ENCODE results near the gene PAK1IP1.
"Not testable (repeated sequence)": the region's sequence is repeated elsewhere in the genome, so short reads cannot be mapped to it uniquely, and the experiment has no call there.

The PAK1IP1 gene

GRCh38 chr6:10692965-10693538 lies 1.7 kb upstream of the PAK1IP1 start:
- DNase-seq (ENCODE audit: low read depth): no peak

GRCh38 chr6:10695086-10695657 lies 400 bp downstream of the PAK1IP1 start:
- no peak for DNase-seq (ENCODE audit: low read depth)

- DNase-seq (ENCODE audit: low read depth): no peak
Measured at GRCh38 chr6:10696655-10697054, 1.9 kb downstream of the PAK1IP1 start.

GRCh38 chr6:10713962-10714361 lies 19.2 kb downstream of the PAK1IP1 start:
- no peak for DNase-seq (ENCODE audit: low read depth)

- no peak for DNase-seq (ENCODE audit: low read depth)
Measured at GRCh38 chr6:10719296-10719963, 24.7 kb downstream of the PAK1IP1 start.

GRCh38 chr6:10719964-10720264 lies 25.1 kb downstream of the PAK1IP1 start:
- no peak for DNase-seq (ENCODE audit: low read depth)

GRCh38 chr6:10720265-10720959 lies 25.6 kb downstream of the PAK1IP1 start:
- no peak for DNase-seq (ENCODE audit: low read depth)

- not testable (repeated sequence) for DNase-seq (ENCODE audit: low read depth)
Measured at GRCh38 chr6:10720960-10721849, 26.4 kb downstream of the PAK1IP1 start.

- no peak for DNase-seq (ENCODE audit: low read depth)
Measured at GRCh38 chr6:10721850-10722569, 27.2 kb downstream of the PAK1IP1 start.

- no peak for DNase-seq (ENCODE audit: low read depth)
Measured at GRCh38 chr6:10722570-10722819, 27.7 kb downstream of the PAK1IP1 start.

GRCh38 chr6:10722820-10723566 lies 28.2 kb downstream of the PAK1IP1 start, which contains the start of gene TMEM14C:
Gene TMEM14C, plus strand, starts transcription at chr6:10723070. Its CDS starts 1,544 bp downstream, at chr6:10724614.
- peak; percentile 79 for DNase-seq (ENCODE audit: low read depth)

- DNase-seq (ENCODE audit: low read depth): no peak
Measured at GRCh38 chr6:10723567-10723881, 28.8 kb downstream of the PAK1IP1 start.

- DNase-seq (ENCODE audit: low read depth): no peak
Measured at GRCh38 chr6:10725044-10725443, 30.3 kb downstream of the PAK1IP1 start.

GRCh38 chr6:10725716-10726115 lies 30.9 kb downstream of the PAK1IP1 start:
- no peak for DNase-seq (ENCODE audit: low read depth)

- no peak for DNase-seq (ENCODE audit: low read depth)
Measured at GRCh38 chr6:10730254-10730653, 35.5 kb downstream of the PAK1IP1 start.

- no peak for DNase-seq (ENCODE audit: low read depth)
Measured at GRCh38 chr6:10733151-10733715, 38.5 kb downstream of the PAK1IP1 start.

- DNase-seq (ENCODE audit: low read depth): no peak
Measured at GRCh38 chr6:10733863-10734262, 39.1 kb downstream of the PAK1IP1 start.

- no peak for DNase-seq (ENCODE audit: low read depth)
Measured at GRCh38 chr6:10736731-10737130, 42.0 kb downstream of the PAK1IP1 start.

- DNase-seq (ENCODE audit: low read depth): no peak
Measured at GRCh38 chr6:10740061-10740460, 45.3 kb downstream of the PAK1IP1 start.

GRCh38 chr6:10741643-10742042 lies 46.9 kb downstream of the PAK1IP1 start:
- DNase-seq (ENCODE audit: low read depth): not testable (repeated sequence)

- no peak for DNase-seq (ENCODE audit: low read depth)
Measured at GRCh38 chr6:10742251-10742650, 47.5 kb downstream of the PAK1IP1 start.
